HG03565 (cell line): ENCODE measurements around the gene HOXB2.

ENCODE experiments used
- ATAC-seq: cut with Tn5 transposase; IDR thresholded peaks from one replicate; pipeline ENCODE4 v1.9.1; 2021; ENCODE audit warnings: mild to moderate bottlenecking, moderate library complexity; ENCODE audit not compliant: unreplicated experiment

The HOXB2 gene

GRCh38 chr17:48545022-48545375 is at the start of gene HOXB2:
Gene HOXB2, minus strand, starts transcription at chr17:48545109. Its CDS starts 198 bp downstream, at chr17:48544911.
- no peak for ATAC-seq

- no peak for ATAC-seq
These were observed 49.1 kb upstream of the HOXB2 start for GRCh38 chr17:48593840-48594537.

GRCh38 chr17:48593126-48593829 is 48.4 kb upstream of the HOXB2 start, which contains the start of gene HOXB5:
Gene HOXB5, minus strand, starts transcription at chr17:48593779. Its CDS starts 97 bp downstream, at chr17:48593682.
- ATAC-seq = no peak

- no peak for ATAC-seq
These were observed 47.7 kb upstream of the HOXB2 start for GRCh38 chr17:48592577-48592976.

- no peak for ATAC-seq
These were observed 47.2 kb upstream of the HOXB2 start for GRCh38 chr17:48592057-48592514.

- no peak for ATAC-seq
These were observed 46.5 kb upstream of the HOXB2 start for GRCh38 chr17:48591255-48592056.

GRCh38 chr17:48590607-48591161 is 45.8 kb upstream of the HOXB2 start:
- no peak for ATAC-seq

GRCh38 chr17:48589831-48590606 is 45.1 kb upstream of the HOXB2 start, which contains the start of gene HOXB3:
Gene HOXB3, minus strand, starts transcription at chr17:48590241. Its CDS starts 37,767 bp downstream, at chr17:48552474.
- no peak for ATAC-seq

GRCh38 chr17:48589060-48589830 is 44.3 kb upstream of the HOXB2 start:
- ATAC-seq = no peak

GRCh38 chr17:48588528-48588927 is 43.6 kb upstream of the HOXB2 start:
- no peak for ATAC-seq

GRCh38 chr17:48588074-48588415 is 43.1 kb upstream of the HOXB2 start:
- ATAC-seq = no peak

- ATAC-seq = no peak
These were observed 42.6 kb upstream of the HOXB2 start for GRCh38 chr17:48587276-48588073.

- ATAC-seq = no peak
These were observed 41.7 kb upstream of the HOXB2 start for GRCh38 chr17:48586355-48587258.

- ATAC-seq = no peak
These were observed 39.4 kb upstream of the HOXB2 start for GRCh38 chr17:48584223-48584741.

GRCh38 chr17:48583708-48584222 is 38.9 kb upstream of the HOXB2 start:
- no peak for ATAC-seq

GRCh38 chr17:48582750-48583069 is 37.8 kb upstream of the HOXB2 start:
- ATAC-seq = no peak

GRCh38 chr17:48579760-48580554 is 35.0 kb upstream of the HOXB2 start:
- no peak for ATAC-seq
